GM23338 (cell line): ENCODE measurements around the gene LRRFIP1.

Experiments
- CREB1 ChIP-seq: fragments of 250-450 bp; sonication (Bioruptor Pico); IDR thresholded peaks from 2 replicates; pipeline ENCODE4 v1.5.0; 2020; ENCODE audit warnings: low read depth, mild to moderate bottlenecking, moderate library complexity
- EZH2 ChIP-seq: fragments of 200-600 bp; sonication (generic); IDR thresholded peaks from one replicate; pipeline ENCODE4 v1.8.0; 2017; ENCODE audit warnings: antibody characterized with exemption, mild to moderate bottlenecking, low read depth; ENCODE audit not compliant: unreplicated experiment
- EZH2phosphoT487 ChIP-seq: fragments of 200-600 bp; sonication (generic); IDR thresholded peaks from one replicate; pipeline ENCODE4 v1.8.1; 2018; ENCODE audit warnings: antibody characterized with exemption; ENCODE audit not compliant: unreplicated experiment
- JUNB ChIP-seq: IDR thresholded peaks from one replicate; pipeline ENCODE4 v1.6.1; 2016; ENCODE audit warnings: antibody characterized with exemption; ENCODE audit not compliant: unreplicated experiment
- NANOG ChIP-seq: IDR thresholded peaks from 2 replicates; pipeline ENCODE4 v1.6.1; 2016; ENCODE audit warnings: antibody characterized with exemption, borderline replicate concordance
- POLR2AphosphoS5 ChIP-seq: IDR thresholded peaks from 2 replicates; pipeline ENCODE4 v1.6.1; 2016; ENCODE audit warnings: antibody characterized with exemption, low read depth
- STAT1 ChIP-seq: IDR thresholded peaks from one replicate; pipeline ENCODE4 v1.6.1; 2016; ENCODE audit warnings: antibody characterized with exemption; ENCODE audit not compliant: unreplicated experiment
- ZNF114 ChIP-seq: fragments of 250-450 bp; sonication (Bioruptor Pico); IDR thresholded peaks from 2 replicates; pipeline ENCODE4 v1.5.0; 2020; ENCODE audit warnings: mild to moderate bottlenecking, moderate library complexity
- TF ChIP-seq, protein P1 (sequence below), 2 experiments: fragments of 200-600 bp in 1 of 2; sonication (generic) in 1 of 2; conservative IDR thresholded peaks; 2 replicates each; pipeline versions ENCODE4 v1.5.1 to v1.6.1; 2016 to 2017; ENCODE audit warnings: antibody characterized with exemption in 2 of 2, low read depth in 2 of 2, mild to moderate bottlenecking in 2 of 2, moderate library complexity in 1 of 2
- TF ChIP-seq, protein P2 (sequence below): IDR thresholded peaks from one replicate; pipeline ENCODE4 v1.6.1; 2018; ENCODE audit warnings: antibody characterized with exemption; ENCODE audit not compliant: unreplicated experiment

DNA sequence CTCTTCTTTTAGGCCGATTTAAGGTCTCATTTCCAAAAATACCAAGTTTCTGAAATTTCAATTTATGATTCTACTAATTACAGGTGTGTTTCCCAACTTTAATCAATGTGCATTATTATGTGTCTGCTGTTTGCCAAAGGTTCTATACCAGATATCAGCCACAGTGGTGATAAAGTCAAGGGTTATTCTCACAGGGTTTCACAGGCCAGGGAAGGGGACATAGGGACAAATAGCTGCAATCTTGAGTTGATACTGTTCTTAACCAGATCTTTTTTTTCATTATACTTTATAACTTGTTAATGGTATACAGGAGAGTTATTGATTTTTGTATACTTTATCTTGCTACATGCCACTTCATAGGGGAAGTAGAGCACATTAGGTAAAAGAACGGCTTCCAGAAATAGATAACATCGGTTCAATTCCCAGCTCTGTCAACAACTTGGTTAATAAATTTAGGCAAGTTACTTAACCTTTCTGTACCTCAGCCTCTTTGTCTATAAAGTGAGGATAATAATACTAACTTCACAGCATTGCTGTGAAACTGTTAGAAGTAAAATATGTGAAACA, 200.1 kb downstream of the LRRFIP1 start:
- TF ChIP-seq EZH2, result no peak
- no peak for TF ChIP-seq JUNB
- TF ChIP-seq, protein P1, sequence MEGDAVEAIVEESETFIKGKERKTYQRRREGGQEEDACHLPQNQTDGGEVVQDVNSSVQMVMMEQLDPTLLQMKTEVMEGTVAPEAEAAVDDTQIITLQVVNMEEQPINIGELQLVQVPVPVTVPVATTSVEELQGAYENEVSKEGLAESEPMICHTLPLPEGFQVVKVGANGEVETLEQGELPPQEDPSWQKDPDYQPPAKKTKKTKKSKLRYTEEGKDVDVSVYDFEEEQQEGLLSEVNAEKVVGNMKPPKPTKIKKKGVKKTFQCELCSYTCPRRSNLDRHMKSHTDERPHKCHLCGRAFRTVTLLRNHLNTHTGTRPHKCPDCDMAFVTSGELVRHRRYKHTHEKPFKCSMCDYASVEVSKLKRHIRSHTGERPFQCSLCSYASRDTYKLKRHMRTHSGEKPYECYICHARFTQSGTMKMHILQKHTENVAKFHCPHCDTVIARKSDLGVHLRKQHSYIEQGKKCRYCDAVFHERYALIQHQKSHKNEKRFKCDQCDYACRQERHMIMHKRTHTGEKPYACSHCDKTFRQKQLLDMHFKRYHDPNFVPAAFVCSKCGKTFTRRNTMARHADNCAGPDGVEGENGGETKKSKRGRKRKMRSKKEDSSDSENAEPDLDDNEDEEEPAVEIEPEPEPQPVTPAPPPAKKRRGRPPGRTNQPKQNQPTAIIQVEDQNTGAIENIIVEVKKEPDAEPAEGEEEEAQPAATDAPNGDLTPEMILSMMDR (conservative IDR thresholded peaks at IDR 0.05; ENCODE audit: low read depth in 2 of 2), result no peak
- TF ChIP-seq, protein P2, sequence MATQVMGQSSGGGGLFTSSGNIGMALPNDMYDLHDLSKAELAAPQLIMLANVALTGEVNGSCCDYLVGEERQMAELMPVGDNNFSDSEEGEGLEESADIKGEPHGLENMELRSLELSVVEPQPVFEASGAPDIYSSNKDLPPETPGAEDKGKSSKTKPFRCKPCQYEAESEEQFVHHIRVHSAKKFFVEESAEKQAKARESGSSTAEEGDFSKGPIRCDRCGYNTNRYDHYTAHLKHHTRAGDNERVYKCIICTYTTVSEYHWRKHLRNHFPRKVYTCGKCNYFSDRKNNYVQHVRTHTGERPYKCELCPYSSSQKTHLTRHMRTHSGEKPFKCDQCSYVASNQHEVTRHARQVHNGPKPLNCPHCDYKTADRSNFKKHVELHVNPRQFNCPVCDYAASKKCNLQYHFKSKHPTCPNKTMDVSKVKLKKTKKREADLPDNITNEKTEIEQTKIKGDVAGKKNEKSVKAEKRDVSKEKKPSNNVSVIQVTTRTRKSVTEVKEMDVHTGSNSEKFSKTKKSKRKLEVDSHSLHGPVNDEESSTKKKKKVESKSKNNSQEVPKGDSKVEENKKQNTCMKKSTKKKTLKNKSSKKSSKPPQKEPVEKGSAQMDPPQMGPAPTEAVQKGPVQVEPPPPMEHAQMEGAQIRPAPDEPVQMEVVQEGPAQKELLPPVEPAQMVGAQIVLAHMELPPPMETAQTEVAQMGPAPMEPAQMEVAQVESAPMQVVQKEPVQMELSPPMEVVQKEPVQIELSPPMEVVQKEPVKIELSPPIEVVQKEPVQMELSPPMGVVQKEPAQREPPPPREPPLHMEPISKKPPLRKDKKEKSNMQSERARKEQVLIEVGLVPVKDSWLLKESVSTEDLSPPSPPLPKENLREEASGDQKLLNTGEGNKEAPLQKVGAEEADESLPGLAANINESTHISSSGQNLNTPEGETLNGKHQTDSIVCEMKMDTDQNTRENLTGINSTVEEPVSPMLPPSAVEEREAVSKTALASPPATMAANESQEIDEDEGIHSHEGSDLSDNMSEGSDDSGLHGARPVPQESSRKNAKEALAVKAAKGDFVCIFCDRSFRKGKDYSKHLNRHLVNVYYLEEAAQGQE, result no peak
- TF ChIP-seq POLR2AphosphoS5, result no peak
- no peak for TF ChIP-seq EZH2phosphoT487
- TF ChIP-seq CREB1 (CRISPR knock-in tag), result no peak
- no peak for TF ChIP-seq NANOG
- no peak for TF ChIP-seq STAT1
- no peak for TF ChIP-seq ZNF114 (CRISPR knock-in tag)
